Choroid plexus epithelial cell (primary cell): ENCODE measurements around the gene SLC6A19.

Experiments
- DNase-seq: peaks from one replicate; pipeline ENCODE4 v3.0.0-alpha.2; 2010; ENCODE audit warnings: low read depth
- H3K4me3 ChIP-seq: 2 replicates; pipeline ENCODE4 v1.5.1; 2011; ENCODE audit warnings: low read depth, mild to moderate bottlenecking, control low read depth, low read length, moderate library complexity
- CTCF ChIP-seq: conservative IDR thresholded peaks from 2 replicates; pipeline ENCODE4 v1.5.1; 2011; ENCODE audit warnings: low read depth, mild to moderate bottlenecking, control low read depth, inconsistent platforms, low read length, moderate library complexity

Gene SLC6A19

GRCh38 chr5:1201327-1202025 lies at the start of gene SLC6A19:
Gene SLC6A19 (plus strand): TSS chr5:1201595. CDS start chr5:1201651, 56 bp downstream.
- H3K4me3 ChIP-seq = no peak within 1 kb of the TSS
- no peak for TF ChIP-seq CTCF
- DNase-seq = no peak

- no peak for DNase-seq
- TF ChIP-seq CTCF = no peak
- H3K4me3 ChIP-seq = no peak overlapping the region
These were observed 49.2 kb upstream of the SLC6A19 start for GRCh38 chr5:1152156-1152555.

GRCh38 chr5:1152771-1153282 lies 48.6 kb upstream of the SLC6A19 start:
- DNase-seq = no peak
- no peak for TF ChIP-seq CTCF
- H3K4me3 ChIP-seq = no peak overlapping the region

- no peak overlapping the region for H3K4me3 ChIP-seq
- TF ChIP-seq CTCF = no peak
- DNase-seq = no peak
These were observed 48.0 kb upstream of the SLC6A19 start for GRCh38 chr5:1153428-1153827.

- no peak for DNase-seq
- no peak overlapping the region for H3K4me3 ChIP-seq
- TF ChIP-seq CTCF = no peak
These were observed 46.0 kb upstream of the SLC6A19 start for GRCh38 chr5:1155191-1156032.

- H3K4me3 ChIP-seq = no peak overlapping the region
- no peak for DNase-seq
- no peak for TF ChIP-seq CTCF
These were observed 45.2 kb upstream of the SLC6A19 start for GRCh38 chr5:1156033-1156753.
